Left hindlimb (tissue), 1 donor: Measurements from ENCODE around the gene ZNF436.

ENCODE experiments used
- DNase-seq: peaks from one replicate; pipeline ENCODE4 v3.0.0-alpha.2; 2018

The ZNF436 gene

GRCh38 chr1:23369335-23370013 lies at the start of gene ZNF436:
TSS of gene ZNF436 (minus strand) at chr1:23369836. CDS start at chr1:23368005, 1,831 bp downstream.
- peak; percentile 93 for DNase-seq

GRCh38 chr1:23419180-23419579 lies 49.5 kb upstream of the ZNF436 start:
- no peak for DNase-seq

- no peak for DNase-seq
Observed at GRCh38 chr1:23417570-23417969, 47.9 kb upstream of the ZNF436 start.

- no peak for DNase-seq
Observed at GRCh38 chr1:23416964-23417363, 47.3 kb upstream of the ZNF436 start.

GRCh38 chr1:23408797-23409290 lies 39.2 kb upstream of the ZNF436 start:
- no peak for DNase-seq

GRCh38 chr1:23407016-23407630 lies 37.5 kb upstream of the ZNF436 start:
- DNase-seq, result no peak

- no peak for DNase-seq
Observed at GRCh38 chr1:23405946-23406345, 36.3 kb upstream of the ZNF436 start.

- DNase-seq, result peak; percentile 89
Observed at GRCh38 chr1:23403735-23404486, 34.3 kb upstream of the ZNF436 start.

GRCh38 chr1:23403355-23403734 lies 33.7 kb upstream of the ZNF436 start:
- DNase-seq, result no peak

- no peak for DNase-seq
Observed at GRCh38 chr1:23403038-23403336, 33.4 kb upstream of the ZNF436 start.

GRCh38 chr1:23402286-23403037 lies 32.8 kb upstream of the ZNF436 start:
- no peak for DNase-seq

GRCh38 chr1:23401313-23401712 lies 31.7 kb upstream of the ZNF436 start:
- DNase-seq, result no peak

GRCh38 chr1:23400324-23401114 lies 30.9 kb upstream of the ZNF436 start:
- no peak for DNase-seq

- DNase-seq, result no peak
Observed at GRCh38 chr1:23399229-23399628, 29.6 kb upstream of the ZNF436 start.

- no peak for DNase-seq
Observed at GRCh38 chr1:23397908-23398307, 28.3 kb upstream of the ZNF436 start.

GRCh38 chr1:23396380-23396779 lies 26.7 kb upstream of the ZNF436 start:
- DNase-seq, result no peak

- no peak for DNase-seq
Observed at GRCh38 chr1:23395849-23396248, 26.2 kb upstream of the ZNF436 start.

- DNase-seq, result peak; percentile 51
Observed at GRCh38 chr1:23395154-23395724, 25.6 kb upstream of the ZNF436 start.

GRCh38 chr1:23394684-23395083 lies 25.0 kb upstream of the ZNF436 start:
- DNase-seq, result peak; percentile 90

GRCh38 chr1:23394181-23394580 lies 24.5 kb upstream of the ZNF436 start:
- no peak for DNase-seq

- no peak for DNase-seq
Observed at GRCh38 chr1:23393706-23394105, 24.1 kb upstream of the ZNF436 start.
